NB4 (cell line): ENCODE results near the gene MBNL2.

Experiments used
- MYC ChIP-seq: IDR thresholded peaks from 2 replicates; pipeline ENCODE4 v1.6.1; 2011; ENCODE audit warnings: low read depth, low read length
- POLR2A ChIP-seq: IDR thresholded peaks from 2 replicates; pipeline ENCODE4 v1.6.1; 2011; ENCODE audit warnings: mild to moderate bottlenecking; ENCODE audit not compliant: insufficient read length; ENCODE audit errors: extremely low read depth
- TF ChIP-seq, protein P1 (sequence below): IDR thresholded peaks from one replicate; pipeline ENCODE4 v1.5.1; 2012; ENCODE audit warnings: low read depth, low read length
- TF ChIP-seq, protein P2 (sequence below): IDR thresholded peaks from 2 replicates; pipeline ENCODE4 v1.6.1; 2011; ENCODE audit warnings: low read depth, low read length

DNA sequence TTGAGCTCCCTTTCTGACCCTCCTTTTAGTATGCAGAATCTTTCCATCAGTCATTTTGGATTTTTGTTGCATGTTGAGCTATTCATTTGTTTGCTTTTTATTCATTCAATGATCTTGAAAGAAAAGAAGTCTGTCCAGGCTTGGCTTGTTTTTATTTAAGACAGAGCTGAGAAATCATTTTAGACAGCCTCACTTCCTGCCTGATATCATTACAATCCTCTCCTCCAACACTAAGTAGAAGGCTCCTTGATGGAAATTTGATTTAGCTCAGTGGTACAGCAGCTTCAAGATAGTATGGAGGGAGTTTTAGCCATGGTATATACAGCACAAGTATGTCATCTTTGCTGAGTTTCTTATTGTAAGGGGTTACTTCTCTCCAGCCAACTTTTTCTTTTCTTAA is 28.4 kb downstream of the MBNL2 start:
- TF ChIP-seq, protein P1, sequence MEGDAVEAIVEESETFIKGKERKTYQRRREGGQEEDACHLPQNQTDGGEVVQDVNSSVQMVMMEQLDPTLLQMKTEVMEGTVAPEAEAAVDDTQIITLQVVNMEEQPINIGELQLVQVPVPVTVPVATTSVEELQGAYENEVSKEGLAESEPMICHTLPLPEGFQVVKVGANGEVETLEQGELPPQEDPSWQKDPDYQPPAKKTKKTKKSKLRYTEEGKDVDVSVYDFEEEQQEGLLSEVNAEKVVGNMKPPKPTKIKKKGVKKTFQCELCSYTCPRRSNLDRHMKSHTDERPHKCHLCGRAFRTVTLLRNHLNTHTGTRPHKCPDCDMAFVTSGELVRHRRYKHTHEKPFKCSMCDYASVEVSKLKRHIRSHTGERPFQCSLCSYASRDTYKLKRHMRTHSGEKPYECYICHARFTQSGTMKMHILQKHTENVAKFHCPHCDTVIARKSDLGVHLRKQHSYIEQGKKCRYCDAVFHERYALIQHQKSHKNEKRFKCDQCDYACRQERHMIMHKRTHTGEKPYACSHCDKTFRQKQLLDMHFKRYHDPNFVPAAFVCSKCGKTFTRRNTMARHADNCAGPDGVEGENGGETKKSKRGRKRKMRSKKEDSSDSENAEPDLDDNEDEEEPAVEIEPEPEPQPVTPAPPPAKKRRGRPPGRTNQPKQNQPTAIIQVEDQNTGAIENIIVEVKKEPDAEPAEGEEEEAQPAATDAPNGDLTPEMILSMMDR, result no peak
- no peak for TF ChIP-seq POLR2A
- TF ChIP-seq, protein P2, sequence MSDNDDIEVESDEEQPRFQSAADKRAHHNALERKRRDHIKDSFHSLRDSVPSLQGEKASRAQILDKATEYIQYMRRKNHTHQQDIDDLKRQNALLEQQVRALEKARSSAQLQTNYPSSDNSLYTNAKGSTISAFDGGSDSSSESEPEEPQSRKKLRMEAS, result no peak
- TF ChIP-seq MYC, result no peak
